Astrocyte (in vitro differentiated cells and primary cell): Measurements from ENCODE around the gene TMC8. TPM values are rescaled to one million over a fixed set of nuclear protein-coding genes. Genes with fewer than 3 reads are reported as not detected.

Experiments
- DNase-seq: peaks from one replicate; pipeline ENCODE4 v3.0.0-alpha.2; 2010; ENCODE audit warnings: low read depth
- FAIRE-seq: peaks from 2 replicates; lab custom pipeline; 2011; peaks lifted over from hg19 to GRCh38; lab: Jason Lieb, UNC
- H2AFZ ChIP-seq: 2 replicates; pipeline ENCODE4 v1.6.0; 2012; ENCODE audit warnings: low read depth, low read length, inconsistent platforms
- H3K27ac ChIP-seq: 2 replicates; pipeline ENCODE4 v1.5.1; 2011; ENCODE audit warnings: low read depth, low read length, inconsistent platforms
- H3K27me3 ChIP-seq: 2 replicates; pipeline ENCODE4 v1.6.0; 2011; ENCODE audit warnings: low read length, inconsistent platforms; ENCODE audit not compliant: insufficient read depth
- H3K36me3 ChIP-seq: 2 replicates; pipeline ENCODE4 v1.5.1; 2011; ENCODE audit warnings: low read length, inconsistent platforms; ENCODE audit not compliant: insufficient read depth
- H3K4me1 ChIP-seq: 2 replicates; pipeline ENCODE4 v1.5.1; 2011; ENCODE audit warnings: low read length, inconsistent platforms; ENCODE audit not compliant: insufficient read depth
- H3K4me2 ChIP-seq: 2 replicates; pipeline ENCODE4 v1.6.0; 2012; ENCODE audit warnings: low read length, inconsistent platforms
- H3K4me3 ChIP-seq: 2 replicates; pipeline ENCODE4 v1.5.1; 2011; ENCODE audit warnings: low read depth, mild to moderate bottlenecking, low read length, inconsistent platforms; ENCODE audit not compliant: insufficient read depth
- H3K79me2 ChIP-seq: 2 replicates; pipeline ENCODE4 v1.6.0; 2012; ENCODE audit warnings: mild to moderate bottlenecking, low read length, inconsistent platforms; ENCODE audit not compliant: insufficient read depth
- H3K9ac ChIP-seq: 2 replicates; pipeline ENCODE4 v1.6.0; 2012; ENCODE audit warnings: mild to moderate bottlenecking, low read length, inconsistent platforms
- H3K9me3 ChIP-seq: 2 replicates; pipeline ENCODE4 v1.5.1; 2012; ENCODE audit warnings: low read depth, mild to moderate bottlenecking, low read length, inconsistent platforms; ENCODE audit not compliant: insufficient read depth
- H4K20me1 ChIP-seq: 2 replicates; pipeline ENCODE4 v1.6.0; 2012; ENCODE audit warnings: low read length, inconsistent platforms; ENCODE audit not compliant: insufficient read depth
- H3K27ac Mint-ChIP-seq: one replicate; pipeline ENCODE4 v1.8.0; 2021; ENCODE audit warnings: mild to moderate bottlenecking, mixed read lengths; ENCODE audit not compliant: unreplicated experiment
- H3K27me3 Mint-ChIP-seq: one replicate; pipeline ENCODE4 v1.8.0; 2021; ENCODE audit warnings: low read depth, mixed read lengths; ENCODE audit not compliant: unreplicated experiment
- H3K36me3 Mint-ChIP-seq: one replicate; pipeline ENCODE4 v1.8.0; 2021; ENCODE audit warnings: low read depth, mixed read lengths; ENCODE audit not compliant: unreplicated experiment
- H3K4me1 Mint-ChIP-seq: one replicate; pipeline ENCODE4 v1.8.0; 2021; ENCODE audit warnings: low read depth, mixed read lengths; ENCODE audit not compliant: unreplicated experiment
- H3K4me3 Mint-ChIP-seq: one replicate; pipeline ENCODE4 v1.8.0; 2021; ENCODE audit warnings: mild to moderate bottlenecking, moderate library complexity, mixed read lengths; ENCODE audit not compliant: unreplicated experiment
- H3K9me3 Mint-ChIP-seq: one replicate; pipeline ENCODE4 v1.8.0; 2021; ENCODE audit warnings: mild to moderate bottlenecking, mixed read lengths; ENCODE audit not compliant: unreplicated experiment
- CTCF ChIP-seq: IDR thresholded peaks from 2 replicates; pipeline ENCODE4 v1.5.1; 2011; ENCODE audit warnings: low read depth, mild to moderate bottlenecking, inconsistent platforms, low read length, moderate library complexity; ENCODE audit not compliant: insufficient read depth
- EZH2 ChIP-seq: IDR thresholded peaks from 2 replicates; pipeline ENCODE4 v1.6.1; 2012; ENCODE audit warnings: mild to moderate bottlenecking, low read length, inconsistent platforms; ENCODE audit not compliant: insufficient read depth
- total RNA-seq: library from RNA; stranded (reverse); gene quantifications from 2 replicates; pipeline ENCODE4 v1.2.1, GENCODE V29; 2021

Gene TMC8
- total RNA-seq, 1 donor from 2014 or later: 0.27 TPM

DNA sequence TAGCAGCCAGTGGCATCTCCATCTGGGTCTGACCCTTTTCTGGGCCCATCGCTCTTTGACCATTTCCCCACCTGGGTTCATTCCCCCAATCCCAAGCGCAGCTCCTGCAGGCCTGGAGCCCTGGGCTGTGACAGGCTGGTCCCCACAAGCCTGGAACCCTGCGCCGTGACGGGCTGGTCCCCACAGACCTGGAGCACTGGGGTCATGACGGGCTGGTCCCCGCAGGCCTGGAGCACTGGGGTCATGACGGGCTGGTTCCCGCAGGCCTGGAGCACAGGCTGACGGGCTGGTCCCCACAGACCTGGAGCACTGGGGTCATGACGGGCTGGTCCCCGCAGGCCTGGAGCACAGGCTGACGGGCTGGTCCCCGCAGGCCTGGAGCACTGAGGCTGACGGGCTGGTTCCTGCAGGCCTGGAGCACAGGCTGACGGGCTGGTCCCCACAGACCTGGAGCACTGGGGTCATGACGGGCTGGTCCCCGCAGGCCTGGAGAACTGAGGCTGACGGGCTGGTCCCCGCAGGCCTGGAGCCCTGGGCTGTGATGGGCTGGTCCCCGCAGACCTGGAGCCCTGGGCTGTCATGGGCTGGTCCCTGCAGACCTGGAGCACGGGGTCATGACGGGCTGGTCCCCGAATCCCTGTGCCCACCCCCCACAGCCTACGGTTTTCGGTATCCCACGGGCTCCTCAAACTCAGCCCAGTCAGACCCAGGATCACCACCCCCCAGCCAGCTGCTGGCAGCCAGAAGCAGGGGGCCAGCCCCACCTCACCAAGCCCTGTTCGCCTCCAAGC lies 18.6 kb upstream of the TMC8 start:
- Histone ChIP-seq H2AFZ (no peak overlapping the region), H3K4me1 (no peaks in the 10 kb centered on the region), H3K27ac (no peak overlapping the region), H3K27me3 (peaks cover 5% of the 10 kb centered on the region), H3K36me3 (no peaks in the 10 kb centered on the region), H3K4me2 (no peak overlapping the region), H3K4me3 (no peak overlapping the region), H3K9ac (no peak overlapping the region), H4K20me1 (no peaks in the 10 kb centered on the region), H3K9me3 (no peaks in the 10 kb centered on the region), H3K79me2 (no peaks in the 10 kb centered on the region)
- TF ChIP-seq EZH2 (no peak), CTCF (no peak)
- Mint-ChIP-seq H3K27ac (no peak overlapping the region), H3K36me3 (peaks cover 8% of the 10 kb centered on the region), H3K27me3 (peaks cover 2% of the 10 kb centered on the region), H3K4me3 (no peak overlapping the region), H3K4me1 (no peaks in the 10 kb centered on the region), H3K9me3 (no peaks in the 10 kb centered on the region)
- DNase-seq: no peak
- no peak for FAIRE-seq

DNA sequence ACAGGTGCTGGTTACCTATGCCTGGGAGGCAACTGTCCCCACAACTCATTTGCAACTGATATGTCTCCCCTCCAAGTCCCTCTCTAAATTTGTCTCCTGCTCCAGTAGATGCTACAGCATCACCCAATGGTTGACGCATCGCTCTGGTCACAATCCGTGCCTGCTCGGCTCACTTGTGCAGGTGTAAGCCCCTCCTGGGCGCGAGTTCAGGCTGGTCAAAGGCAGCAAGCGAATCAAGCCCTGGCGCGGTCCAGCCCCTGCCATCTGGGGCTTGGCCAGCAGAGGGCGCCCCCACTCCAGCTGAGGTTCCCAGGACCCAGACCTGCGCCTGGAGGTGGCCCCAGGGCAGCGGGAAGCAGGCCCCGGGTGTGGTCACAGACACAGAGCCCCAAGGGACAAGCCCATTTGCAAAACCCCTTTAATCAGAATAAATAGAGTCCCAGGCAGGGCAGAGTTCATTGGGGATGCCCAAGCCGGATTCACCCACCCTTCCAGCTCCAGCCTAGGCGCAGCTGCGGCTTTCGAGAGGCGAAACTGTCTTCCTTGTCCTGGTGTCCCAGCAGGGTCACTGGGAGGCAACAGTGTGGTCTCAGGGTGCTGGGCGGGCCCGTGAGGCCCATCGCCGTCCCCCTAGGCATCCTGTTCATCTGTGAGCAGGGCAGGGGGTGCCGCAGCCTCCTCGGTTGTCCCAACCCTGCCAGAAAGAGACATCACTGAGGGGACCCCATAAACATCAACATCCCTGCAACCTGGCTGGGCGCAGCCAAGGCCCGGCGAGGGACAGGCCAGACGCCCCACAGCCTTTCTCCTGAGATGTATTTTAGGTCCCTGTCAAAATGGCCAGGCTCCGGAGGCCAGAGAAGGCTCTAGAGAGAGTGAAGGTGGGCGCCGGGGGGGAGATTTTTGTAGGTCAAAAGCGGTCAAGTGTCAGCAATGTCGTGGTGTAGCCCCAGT lies 17.8 kb upstream of the TMC8 start:
- TF ChIP-seq CTCF (peak; percentile 72), EZH2 (no peak)
- Histone ChIP-seq H3K79me2 (no peaks in the 10 kb centered on the region), H2AFZ (peak overlapping the region; percentile 5), H3K9me3 (no peaks in the 10 kb centered on the region), H3K36me3 (no peaks in the 10 kb centered on the region), H3K4me3 (no peak overlapping the region), H3K4me1 (no peaks in the 10 kb centered on the region), H3K27ac (no peak overlapping the region), H3K4me2 (no peak overlapping the region), H3K9ac (no peak overlapping the region), H4K20me1 (no peaks in the 10 kb centered on the region), H3K27me3 (peaks cover 5% of the 10 kb centered on the region)
- H3K36me3 Mint-ChIP-seq: peaks cover 8% of the 10 kb centered on the region
- DNase-seq (no peak), FAIRE-seq (no peak)
- H3K27ac Mint-ChIP-seq: peak overlapping the region; percentile 80
- no peaks in the 10 kb centered on the region for H3K4me1 Mint-ChIP-seq
- peaks cover 2% of the 10 kb centered on the region for H3K27me3 Mint-ChIP-seq
- no peak overlapping the region for H3K4me3 Mint-ChIP-seq
- H3K9me3 Mint-ChIP-seq: no peaks in the 10 kb centered on the region
